ENCODE data around the gene DPP6.

DNA sequence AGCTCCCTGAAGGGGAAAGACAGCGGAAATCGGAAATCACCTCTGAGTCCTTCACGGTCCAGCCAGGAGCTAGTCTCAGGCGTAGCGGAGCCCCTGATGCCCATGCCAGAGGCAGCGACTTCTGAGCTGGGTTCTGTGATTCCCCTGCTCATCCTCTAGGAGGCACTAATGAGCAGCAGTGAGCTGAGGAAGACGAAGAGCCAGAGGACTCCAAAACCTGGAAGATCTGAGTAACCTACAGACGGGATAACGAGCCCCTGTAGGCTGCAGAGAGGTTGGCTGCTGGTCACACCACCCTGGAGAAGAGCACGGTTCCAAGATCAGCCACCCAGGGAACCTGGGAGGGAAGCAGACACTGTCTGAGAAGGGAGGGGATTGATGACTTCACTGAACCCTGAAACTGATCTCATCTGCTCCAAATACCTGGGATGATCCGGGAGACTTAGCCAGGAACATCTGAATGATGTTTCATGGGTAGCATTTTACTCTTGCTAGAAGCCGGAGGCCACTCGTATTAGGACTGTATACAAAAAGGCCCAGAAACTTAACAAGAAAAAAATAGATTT, 646.6 kb downstream of the DPP6 start:
- TF ChIP-seq, protein P1, sequence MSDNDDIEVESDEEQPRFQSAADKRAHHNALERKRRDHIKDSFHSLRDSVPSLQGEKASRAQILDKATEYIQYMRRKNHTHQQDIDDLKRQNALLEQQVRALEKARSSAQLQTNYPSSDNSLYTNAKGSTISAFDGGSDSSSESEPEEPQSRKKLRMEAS (IDR thresholded peaks at IDR 0.05) = no peak
- TF ChIP-seq ZBTB7A (IDR thresholded peaks at IDR 0.05; ENCODE audit: low read depth) (no peak), EP300 (IDR thresholded peaks at IDR 0.05; ENCODE audit: borderline replicate concordance) (no peak), YY1 (IDR thresholded peaks at IDR 0.05; ENCODE audit: low read depth) (no peak), RAD21 (IDR thresholded peaks at IDR 0.05; ENCODE audit: low read depth) (peak; percentile 27), FOXM1 (IDR thresholded peaks at IDR 0.05; ENCODE audit: borderline replicate concordance, low read depth) (no peak), TCF12 (IDR thresholded peaks at IDR 0.05; ENCODE audit: low read depth) (no peak), CEBPB (IDR thresholded peaks at IDR 0.05) (no peak), CREB1 (IDR thresholded peaks at IDR 0.05; ENCODE audit: low read depth) (no peak), TAF1 (IDR thresholded peaks at IDR 0.05; ENCODE audit: low read depth) (no peak), NFIC (IDR thresholded peaks at IDR 0.05) (no peak), TEAD4 (IDR thresholded peaks at IDR 0.05) (no peak)
- TF ChIP-seq, protein P2, sequence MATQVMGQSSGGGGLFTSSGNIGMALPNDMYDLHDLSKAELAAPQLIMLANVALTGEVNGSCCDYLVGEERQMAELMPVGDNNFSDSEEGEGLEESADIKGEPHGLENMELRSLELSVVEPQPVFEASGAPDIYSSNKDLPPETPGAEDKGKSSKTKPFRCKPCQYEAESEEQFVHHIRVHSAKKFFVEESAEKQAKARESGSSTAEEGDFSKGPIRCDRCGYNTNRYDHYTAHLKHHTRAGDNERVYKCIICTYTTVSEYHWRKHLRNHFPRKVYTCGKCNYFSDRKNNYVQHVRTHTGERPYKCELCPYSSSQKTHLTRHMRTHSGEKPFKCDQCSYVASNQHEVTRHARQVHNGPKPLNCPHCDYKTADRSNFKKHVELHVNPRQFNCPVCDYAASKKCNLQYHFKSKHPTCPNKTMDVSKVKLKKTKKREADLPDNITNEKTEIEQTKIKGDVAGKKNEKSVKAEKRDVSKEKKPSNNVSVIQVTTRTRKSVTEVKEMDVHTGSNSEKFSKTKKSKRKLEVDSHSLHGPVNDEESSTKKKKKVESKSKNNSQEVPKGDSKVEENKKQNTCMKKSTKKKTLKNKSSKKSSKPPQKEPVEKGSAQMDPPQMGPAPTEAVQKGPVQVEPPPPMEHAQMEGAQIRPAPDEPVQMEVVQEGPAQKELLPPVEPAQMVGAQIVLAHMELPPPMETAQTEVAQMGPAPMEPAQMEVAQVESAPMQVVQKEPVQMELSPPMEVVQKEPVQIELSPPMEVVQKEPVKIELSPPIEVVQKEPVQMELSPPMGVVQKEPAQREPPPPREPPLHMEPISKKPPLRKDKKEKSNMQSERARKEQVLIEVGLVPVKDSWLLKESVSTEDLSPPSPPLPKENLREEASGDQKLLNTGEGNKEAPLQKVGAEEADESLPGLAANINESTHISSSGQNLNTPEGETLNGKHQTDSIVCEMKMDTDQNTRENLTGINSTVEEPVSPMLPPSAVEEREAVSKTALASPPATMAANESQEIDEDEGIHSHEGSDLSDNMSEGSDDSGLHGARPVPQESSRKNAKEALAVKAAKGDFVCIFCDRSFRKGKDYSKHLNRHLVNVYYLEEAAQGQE (IDR thresholded peaks at IDR 0.05; ENCODE audit: low read depth) = no peak
- TF ChIP-seq, protein P3, sequence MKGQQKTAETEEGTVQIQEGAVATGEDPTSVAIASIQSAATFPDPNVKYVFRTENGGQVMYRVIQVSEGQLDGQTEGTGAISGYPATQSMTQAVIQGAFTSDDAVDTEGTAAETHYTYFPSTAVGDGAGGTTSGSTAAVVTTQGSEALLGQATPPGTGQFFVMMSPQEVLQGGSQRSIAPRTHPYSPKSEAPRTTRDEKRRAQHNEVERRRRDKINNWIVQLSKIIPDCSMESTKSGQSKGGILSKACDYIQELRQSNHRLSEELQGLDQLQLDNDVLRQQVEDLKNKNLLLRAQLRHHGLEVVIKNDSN (IDR thresholded peaks at IDR 0.05) = no peak

Measured in Ishikawa (cell line).